ENCODE data around the gene ABAT.

- TF ChIP-seq CTCF (conservative IDR thresholded peaks at IDR 0.05; ENCODE audit: low read length) (no peak), EZH2phosphoT487 (IDR thresholded peaks at IDR 0.05; ENCODE audit: borderline replicate concordance, low read depth, low read length) (no peak)
These were observed 43.5 kb downstream of the ABAT start for GRCh38 chr16:8717892-8718415.

Data from OCI-LY7 (cell line).